HEK293 (cell line): ENCODE results near the gene BCAS2.

Experiments
- CTCF ChIA-PET: fragments of 350-600 bp; formaldehyde crosslinking; extraction: SDS; loops from one replicate; lab custom pipeline; 2021; ENCODE audit warnings: antibody characterized with exemption; lab: Yijun Ruan, JAX
- POLR2A ChIA-PET: fragments of 300-600 bp; formaldehyde crosslinking; extraction: SDS; loops from one replicate; lab custom pipeline; 2020; ENCODE audit warnings: antibody characterized with exemption, inconsistent platforms; lab: Yijun Ruan, JAX
- H3K27ac ChIP-seq: fragments of 200-500 bp; sonication (Bioruptor generic); 2 replicates; pipeline ENCODE4 v1.5.1; 2014; ENCODE audit warnings: low read depth, low read length, control low read depth, inconsistent platforms; ENCODE audit errors: extremely low read depth
- H3K36me3 ChIP-seq, 2 experiments: fragments of 200-500 bp in 1 of 2; sonication (Bioruptor generic) in 1 of 2; 1 replicate in 1 of 2; 2 replicates in 1 of 2; pipeline ENCODE4 v1.5.1; 2014 to 2017; ENCODE audit warnings: inconsistent platforms in 2 of 2, low read length in 2 of 2; ENCODE audit not compliant: control insufficient read depth in 2 of 2, insufficient read depth in 1 of 2
- H3K4me1 ChIP-seq: fragments of 200-500 bp; sonication (Bioruptor generic); 2 replicates; pipeline ENCODE4 v1.5.1; 2014; ENCODE audit warnings: mild to moderate bottlenecking, low read length, inconsistent platforms; ENCODE audit not compliant: control insufficient read depth, insufficient read depth
- H3K4me3 ChIP-seq: 2 replicates; pipeline ENCODE4 v1.5.1; 2011; ENCODE audit warnings: low read depth, mild to moderate bottlenecking, control low read depth, low read length, moderate library complexity
- H3K9me3 ChIP-seq: fragments of 200-500 bp; sonication (Bioruptor generic); 2 replicates; pipeline ENCODE4 v1.5.1; 2014; ENCODE audit warnings: low read depth, low read length, inconsistent platforms; ENCODE audit not compliant: control insufficient read depth, insufficient read depth
- BCL6B ChIP-seq: fragments of 450-650 bp; formaldehyde crosslinking; IDR thresholded peaks from 2 replicates; pipeline ENCODE4 v1.5.1; 2017; ENCODE audit warnings: missing biosample characterization, missing genetic modification characterization
- FEZF1 ChIP-seq: fragments of 450-650 bp; formaldehyde crosslinking; IDR thresholded peaks from 2 replicates; pipeline ENCODE4 v1.5.1; 2016; ENCODE audit warnings: missing biosample characterization, missing genetic modification characterization
- HOXC10 ChIP-seq: sonication (generic); formaldehyde crosslinking; IDR thresholded peaks from 2 replicates; pipeline ENCODE4 v1.8.1; 2023; ENCODE audit warnings: mild to moderate bottlenecking, missing genetic modification reagents
- HOXD13 ChIP-seq: sonication (generic); formaldehyde crosslinking; IDR thresholded peaks from 2 replicates; pipeline ENCODE4 v1.8.0; 2022; ENCODE audit warnings: missing genetic modification reagents, borderline replicate concordance
- IKZF3 ChIP-seq: fragments of 450-650 bp; IDR thresholded peaks from 2 replicates; pipeline ENCODE4 v1.5.0; 2018; ENCODE audit warnings: missing biosample characterization, mild to moderate bottlenecking, missing genetic modification characterization, moderate library complexity
- KLF17 ChIP-seq: fragments of 450-650 bp; formaldehyde crosslinking; IDR thresholded peaks from 2 replicates; pipeline ENCODE4 v1.5.1; 2016; ENCODE audit warnings: missing biosample characterization, missing genetic modification characterization
- PRDM6 ChIP-seq: fragments of 450-650 bp; formaldehyde crosslinking; IDR thresholded peaks from 2 replicates; pipeline ENCODE4 v1.5.1; 2017; ENCODE audit warnings: missing biosample characterization, missing genetic modification characterization
- SP7 ChIP-seq: fragments of 450-650 bp; formaldehyde crosslinking; IDR thresholded peaks from 2 replicates; pipeline ENCODE4 v1.5.1; 2016; ENCODE audit warnings: missing biosample characterization, missing genetic modification characterization
- TCF7L2 ChIP-seq: IDR thresholded peaks from 2 replicates; pipeline ENCODE4 v1.6.1; 2011; ENCODE audit warnings: low read depth, mild to moderate bottlenecking, inconsistent platforms, low read length, moderate library complexity, borderline replicate concordance
- ZFP3 ChIP-seq: fragments of 450-650 bp; formaldehyde crosslinking; IDR thresholded peaks from 2 replicates; pipeline ENCODE4 v1.5.1; 2016; ENCODE audit warnings: low read depth, missing biosample characterization, missing genetic modification characterization
- ZNF157 ChIP-seq: fragments of 450-650 bp; formaldehyde crosslinking; IDR thresholded peaks from 2 replicates; pipeline ENCODE4 v1.5.1; 2016; ENCODE audit warnings: missing biosample characterization, missing genetic modification characterization
- ZNF184 ChIP-seq: fragments of 450-650 bp; IDR thresholded peaks from 2 replicates; pipeline ENCODE4 v1.5.1; 2018; ENCODE audit warnings: missing biosample characterization, mild to moderate bottlenecking, missing genetic modification characterization
- ZNF280D ChIP-seq: fragments of 450-650 bp; formaldehyde crosslinking; IDR thresholded peaks from 2 replicates; pipeline ENCODE4 v1.5.1; 2016; ENCODE audit warnings: missing biosample characterization, missing genetic modification characterization
- ZNF302 ChIP-seq: fragments of 450-650 bp; formaldehyde crosslinking; IDR thresholded peaks from 2 replicates; pipeline ENCODE4 v1.5.1; 2016; ENCODE audit warnings: missing biosample characterization, missing genetic modification characterization, low read depth
- ZNF335 ChIP-seq: fragments of 450-650 bp; formaldehyde crosslinking; conservative IDR thresholded peaks from 2 replicates; pipeline ENCODE4 v1.5.1; 2016; ENCODE audit warnings: missing biosample characterization, missing genetic modification characterization
- ZNF530 ChIP-seq: fragments of 450-650 bp; formaldehyde crosslinking; IDR thresholded peaks from 2 replicates; pipeline ENCODE4 v1.5.1; 2016; ENCODE audit warnings: low read depth, missing biosample characterization, missing genetic modification characterization
- ZNF571 ChIP-seq: fragments of 450-650 bp; formaldehyde crosslinking; IDR thresholded peaks from 2 replicates; pipeline ENCODE4 v1.5.0; 2017; ENCODE audit warnings: missing biosample characterization, missing genetic modification characterization
- ZNF639 ChIP-seq: fragments of 450-650 bp; formaldehyde crosslinking; IDR thresholded peaks from 2 replicates; pipeline ENCODE4 v1.5.1; 2016; ENCODE audit warnings: missing biosample characterization, missing genetic modification characterization

Gene BCAS2

GRCh38 chr1:114545315-114545714, 36.1 kb downstream of the BCAS2 start:
- H3K4me3 ChIP-seq = no peak overlapping the region
- H3K27ac ChIP-seq = no peak overlapping the region
- ChIA-PET CTCF (no interaction called here), POLR2A (no interaction called here)
- H3K4me1 ChIP-seq = no peaks in the 10 kb centered on the region
- TF ChIP-seq ZNF571 (tag by site-specific recombination) = no peak
- TF ChIP-seq, all 188 proteins: peak for 0
- no peaks in the 10 kb centered on the region for H3K36me3 ChIP-seq
- no peaks in the 10 kb centered on the region for H3K9me3 ChIP-seq

- H3K4me1 ChIP-seq = no peaks in the 10 kb centered on the region
- no peaks in the 10 kb centered on the region for H3K36me3 ChIP-seq
- CTCF ChIA-PET = no interaction called here
- H3K4me3 ChIP-seq = no peak overlapping the region
- H3K9me3 ChIP-seq = no peaks in the 10 kb centered on the region
- no peak overlapping the region for H3K27ac ChIP-seq
- no peak for TF ChIP-seq PRDM6 (tag by site-specific recombination)
- TF ChIP-seq ZNF157 (tag by site-specific recombination) = no peak
- no peak for TF ChIP-seq ZNF530
- TF ChIP-seq ZNF639 (tag by site-specific recombination) = no peak
- POLR2A ChIA-PET = no interaction called here
Measured at GRCh38 chr1:114540821-114541220, 40.6 kb downstream of the BCAS2 start.

- Histone ChIP-seq H3K27ac (no peak overlapping the region), H3K4me1 (no peaks in the 10 kb centered on the region), H3K9me3 (no peaks in the 10 kb centered on the region), H3K36me3 (no peaks in the 10 kb centered on the region), H3K4me3 (no peak overlapping the region)
- TF ChIP-seq ZNF335 (no peak), SP7 (tag by site-specific recombination) (no peak), TCF7L2 (no peak), ZNF184 (tag by site-specific recombination) (no peak), BCL6B (tag by site-specific recombination) (no peak), HOXD13 (no peak), HOXC10 (CRISPR knock-in tag) (no peak), IKZF3 (tag by site-specific recombination) (no peak), KLF17 (tag by site-specific recombination) (no peak), FEZF1 (tag by site-specific recombination) (no peak), ZNF280D (tag by site-specific recombination) (no peak), ZFP3 (tag by site-specific recombination) (no peak), ZNF302 (no peak)
- ChIA-PET CTCF (no interaction called here), POLR2A (no interaction called here)
Measured at GRCh38 chr1:114540272-114540671, 41.1 kb downstream of the BCAS2 start.
